ENCODE measurements around the gene SLC34A3.
A peak's percentile ranks its signal among the peaks of the same experiment; 100 is the strongest.

Gene SLC34A3

GRCh38 chr9:137278061-137278701, 47.5 kb downstream of the SLC34A3 start:
- H3K4me1 ChIP-seq (ENCODE audit: low read length) = peaks cover 28% of the 10 kb centered on the region
- no peaks in the 10 kb centered on the region for H4K20me1 ChIP-seq (ENCODE audit: insufficient read depth, low read length)
- no peaks in the 10 kb centered on the region for H3K79me2 ChIP-seq (ENCODE audit: low read length)
- TF ChIP-seq EZH2phosphoT487 (IDR thresholded peaks at IDR 0.05; ENCODE audit: low read depth) = no peak
- TF ChIP-seq CTCF (IDR thresholded peaks at IDR 0.05; ENCODE audit: low read depth, low read length) = no peak
- no peaks in the 10 kb centered on the region for H3K9me3 ChIP-seq (ENCODE audit: insufficient read depth, low read length)
- H3K36me3 ChIP-seq (replicated peaks; ENCODE audit: low read depth, low read length) = peaks cover 15% of the 10 kb centered on the region
- no peak overlapping the region for H2AFZ ChIP-seq (ENCODE audit: low read depth, low read length)
- peak overlapping the region; percentile 79 for H3K4me2 ChIP-seq (ENCODE audit: low read length)
- peak overlapping the region; percentile 58 for H3K27ac ChIP-seq (ENCODE audit: low read length)
- no peaks in the 10 kb centered on the region for H3K27me3 ChIP-seq (ENCODE audit: low read depth, low read length)
- peak overlapping the region; percentile 84 for H3K9ac ChIP-seq (ENCODE audit: low read length)
- H3K4me3 ChIP-seq (ENCODE audit: low read length) = peak overlapping the region; percentile 81

GRCh38 chr9:137278721-137279711, 48.3 kb downstream of the SLC34A3 start:
- peaks cover 15% of the 10 kb centered on the region for H3K36me3 ChIP-seq (replicated peaks; ENCODE audit: low read depth, low read length)
- no peak overlapping the region for H2AFZ ChIP-seq (ENCODE audit: low read depth, low read length)
- H4K20me1 ChIP-seq (ENCODE audit: insufficient read depth, low read length) = no peaks in the 10 kb centered on the region
- peak overlapping the region; percentile 81 for H3K4me3 ChIP-seq (ENCODE audit: low read length)
- no peaks in the 10 kb centered on the region for H3K27me3 ChIP-seq (ENCODE audit: low read depth, low read length)
- peaks cover 28% of the 10 kb centered on the region for H3K4me1 ChIP-seq (ENCODE audit: low read length)
- TF ChIP-seq CTCF (IDR thresholded peaks at IDR 0.05; ENCODE audit: low read depth, low read length) (no peak), EZH2phosphoT487 (IDR thresholded peaks at IDR 0.05; ENCODE audit: low read depth) (no peak)
- H3K27ac ChIP-seq (ENCODE audit: low read length) = no peak overlapping the region
- H3K4me2 ChIP-seq (ENCODE audit: low read length) = no peak overlapping the region
- no peaks in the 10 kb centered on the region for H3K79me2 ChIP-seq (ENCODE audit: low read length)
- H3K9ac ChIP-seq (ENCODE audit: low read length) = no peak overlapping the region
- no peaks in the 10 kb centered on the region for H3K9me3 ChIP-seq (ENCODE audit: insufficient read depth, low read length)

GRCh38 chr9:137279741-137280473, 49.2 kb downstream of the SLC34A3 start:
- Histone ChIP-seq H3K9ac (ENCODE audit: low read length) (no peak overlapping the region), H4K20me1 (ENCODE audit: insufficient read depth, low read length) (no peaks in the 10 kb centered on the region), H3K4me2 (ENCODE audit: low read length) (no peak overlapping the region), H3K4me1 (ENCODE audit: low read length) (peaks cover 25% of the 10 kb centered on the region), H2AFZ (ENCODE audit: low read depth, low read length) (no peak overlapping the region), H3K79me2 (ENCODE audit: low read length) (no peaks in the 10 kb centered on the region), H3K4me3 (ENCODE audit: low read length) (no peak overlapping the region), H3K27ac (ENCODE audit: low read length) (no peak overlapping the region), H3K9me3 (ENCODE audit: insufficient read depth, low read length) (no peaks in the 10 kb centered on the region), H3K27me3 (ENCODE audit: low read depth, low read length) (no peaks in the 10 kb centered on the region), H3K36me3 (replicated peaks; ENCODE audit: low read depth, low read length) (peaks cover 15% of the 10 kb centered on the region)
- no peak for TF ChIP-seq CTCF (IDR thresholded peaks at IDR 0.05; ENCODE audit: low read depth, low read length)
- no peak for TF ChIP-seq EZH2phosphoT487 (IDR thresholded peaks at IDR 0.05; ENCODE audit: low read depth)

Data from OCI-LY3 (cell line).